Measurements from ENCODE around the gene SAP30BP. TPM values are rescaled to one million over a fixed set of nuclear protein-coding genes. Genes with fewer than 3 reads are reported as not detected.

Gene SAP30BP
- total and polyA plus RNA-seq, 8 donors, result 24.6 to 154 (median 72.9) TPM

- intact Hi-C loops (cut with DNase I; ENCODE audit: low total_unique reads), result loop anchor here (5.0 kb wide), 1 partner anchor 116 kb away; no protein-coding TSS in a partner anchor
- H3K4me1 ChIP-seq, result peaks cover 30 to 41% (median 38%) of the 10 kb centered on the region in 4 donors
- no peaks in the 10 kb centered on the region for H3K27me3 ChIP-seq
- 91 to 96% (median 93%) methylated on average over 19 to 27 of the region's 27 CpGs for WGBS, 5 donors
- no peaks in the 10 kb centered on the region for H3K9me3 ChIP-seq
- H3K4me3 ChIP-seq, result no peak overlapping the region
- H3K36me3 ChIP-seq, result peaks cover 8 to 54% (median 49%) of the 10 kb centered on the region in 4 donors
- DNase-seq, result no peak
- no peak overlapping the region for H3K27ac ChIP-seq
- TF ChIP-seq POLR2A (IDR thresholded peaks at IDR 0.05) (no peak), EP300 (IDR thresholded peaks at IDR 0.05) (no peak), CTCF (IDR thresholded peaks at IDR 0.05) (no peak), POLR2AphosphoS5 (IDR thresholded peaks at IDR 0.05) (no peak)
Measured at GRCh38 chr17:75631353-75631752, 35.8 kb upstream of the SAP30BP start.

GRCh38 chr17:75632428-75632827 lies 34.7 kb upstream of the SAP30BP start:
- no peaks in the 10 kb centered on the region for H3K27me3 ChIP-seq
- H3K9me3 ChIP-seq, result no peaks in the 10 kb centered on the region
- H3K36me3 ChIP-seq, result peaks cover 5 to 49% (median 38%) of the 10 kb centered on the region in 4 donors
- H3K4me1 ChIP-seq, result peaks cover 40 to 51% (median 49%) of the 10 kb centered on the region in 4 donors
- no peak overlapping the region for H3K4me3 ChIP-seq
- DNase-seq, result no peak
- 75 to 81% (median 78%) methylated on average over 9 to 12 of the region's 12 CpGs for WGBS, 5 donors
- H3K27ac ChIP-seq, result peak overlapping the region in 4 of 5 donors; percentile 30 to 96 (median 88)
- no peak for TF ChIP-seq EP300 (IDR thresholded peaks at IDR 0.05)
- no peak for TF ChIP-seq POLR2A (IDR thresholded peaks at IDR 0.05)
- TF ChIP-seq POLR2AphosphoS5 (IDR thresholded peaks at IDR 0.05), result no peak
- no peak for TF ChIP-seq CTCF (IDR thresholded peaks at IDR 0.05)
- intact Hi-C loops (cut with DNase I; ENCODE audit: low total_unique reads), result loop anchor here (5.0 kb wide), 1 partner anchor 115 kb away; no protein-coding TSS in a partner anchor

- WGBS, 5 donors, result 8 to 16% (median 10%) methylated on average over 14 to 19 of the region's 19 CpGs
- peak; percentile 89 to 96 for DNase-seq
- Histone ChIP-seq H3K36me3 (peaks cover 4 to 45% (median 35%) of the 10 kb centered on the region in 4 donors), H3K4me1 (peaks cover 45 to 56% (median 54%) of the 10 kb centered on the region in 4 donors), H3K9me3 (no peaks in the 10 kb centered on the region), H3K4me3 (peak within 1 kb of the TSS; percentile 24 to 44 (median 34)), H3K27me3 (no peaks in the 10 kb centered on the region), H3K27ac (peak within 1 kb of the TSS; percentile 87 to 96 (median 89))
- peak in 2 of 3 donors; percentile 37 to 63 for TF ChIP-seq POLR2AphosphoS5 (IDR thresholded peaks at IDR 0.05)
- peak in 5 of 7 experiments; percentile 79 to 98 (median 92) for TF ChIP-seq CTCF (IDR thresholded peaks at IDR 0.05)
- TF ChIP-seq EP300 (IDR thresholded peaks at IDR 0.05), result no peak
- TF ChIP-seq POLR2A (IDR thresholded peaks at IDR 0.05), result no peak
- intact Hi-C loops (cut with DNase I; ENCODE audit: low total_unique reads), result loop anchor here (5.0 kb wide), 1 partner anchor 114 kb away; no protein-coding TSS in a partner anchor
Measured at GRCh38 chr17:75632863-75633485, 34.2 kb upstream of the SAP30BP start, which contains the start of gene SMIM5. Gene SMIM5 (plus strand): TSS chr17:75633434. CDS start chr17:75640202, 6,768 bp downstream.

- peak; percentile 94 to 97 for DNase-seq
- Histone ChIP-seq H3K27ac (peak overlapping the region; percentile 87 to 96 (median 89)), H3K4me3 (peak overlapping the region; percentile 24 to 44 (median 34)), H3K9me3 (no peaks in the 10 kb centered on the region), H3K27me3 (no peaks in the 10 kb centered on the region), H3K4me1 (peaks cover 45 to 61% (median 56%) of the 10 kb centered on the region in 4 donors), H3K36me3 (peaks cover 3 to 38% (median 31%) of the 10 kb centered on the region in 4 donors)
- TF ChIP-seq CTCF (IDR thresholded peaks at IDR 0.05), result peak in 5 of 7 experiments; percentile 33 to 55 (median 52)
- peak in 1 of 4 donors; percentile 58 for TF ChIP-seq POLR2A (IDR thresholded peaks at IDR 0.05)
- TF ChIP-seq POLR2AphosphoS5 (IDR thresholded peaks at IDR 0.05), result peak in 2 of 3 donors; percentile 70 to 74
- TF ChIP-seq EP300 (IDR thresholded peaks at IDR 0.05), result no peak
- intact Hi-C loops (cut with DNase I; ENCODE audit: low total_unique reads), result loop anchor here (5.0 kb wide), 1 partner anchor 114 kb away; no protein-coding TSS in a partner anchor
- 8 to 12% (median 9%) methylated on average over 24 to 27 of the region's 27 CpGs for WGBS, 5 donors
Measured at GRCh38 chr17:75633486-75634375, 33.4 kb upstream of the SAP30BP start.
